Lung microvascular endothelial cell (primary cell): ENCODE data around the gene KMT2D. TPM values are rescaled to one million over a fixed set of nuclear protein-coding genes. Genes with fewer than 3 reads are reported as not detected.

Experiments used
- DNase-seq, 2 donors: peaks; one replicate each; pipeline versions ENCODE4 v3.0.0 to v3.0.0-alpha.2; 2010; ENCODE audit warnings: low read depth in 2 of 2
- total RNA-seq: library from RNA; depleted of rRNA; stranded (reverse); fragments of >200 nt; gene quantifications from 2 replicates; pipeline ENCODE4 v1.2.1, GENCODE V29; 2014

Gene KMT2D
- total RNA-seq, 1 donor from 2014 or later = 30.2 TPM

DNA sequence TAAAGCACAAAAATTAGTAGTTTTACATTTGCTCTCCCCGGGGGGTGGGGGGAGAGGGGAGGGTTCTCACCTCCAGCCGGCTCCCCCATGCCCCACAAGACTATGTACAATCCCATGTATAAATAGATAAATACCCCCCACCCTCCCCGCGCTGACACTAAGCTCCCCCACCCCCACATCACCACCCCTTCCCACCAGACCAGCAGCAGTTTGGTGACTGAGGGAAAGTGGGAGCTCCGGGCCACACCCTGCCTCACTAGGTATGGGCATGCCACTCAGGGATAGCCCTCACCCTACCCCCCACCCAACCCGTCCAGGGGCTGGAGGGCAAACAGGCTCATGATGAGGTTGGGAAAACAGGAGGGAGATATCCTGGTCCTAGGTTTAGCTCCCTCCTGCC is 40.2 kb downstream of the KMT2D start:
- DNase-seq = no peak

DNA sequence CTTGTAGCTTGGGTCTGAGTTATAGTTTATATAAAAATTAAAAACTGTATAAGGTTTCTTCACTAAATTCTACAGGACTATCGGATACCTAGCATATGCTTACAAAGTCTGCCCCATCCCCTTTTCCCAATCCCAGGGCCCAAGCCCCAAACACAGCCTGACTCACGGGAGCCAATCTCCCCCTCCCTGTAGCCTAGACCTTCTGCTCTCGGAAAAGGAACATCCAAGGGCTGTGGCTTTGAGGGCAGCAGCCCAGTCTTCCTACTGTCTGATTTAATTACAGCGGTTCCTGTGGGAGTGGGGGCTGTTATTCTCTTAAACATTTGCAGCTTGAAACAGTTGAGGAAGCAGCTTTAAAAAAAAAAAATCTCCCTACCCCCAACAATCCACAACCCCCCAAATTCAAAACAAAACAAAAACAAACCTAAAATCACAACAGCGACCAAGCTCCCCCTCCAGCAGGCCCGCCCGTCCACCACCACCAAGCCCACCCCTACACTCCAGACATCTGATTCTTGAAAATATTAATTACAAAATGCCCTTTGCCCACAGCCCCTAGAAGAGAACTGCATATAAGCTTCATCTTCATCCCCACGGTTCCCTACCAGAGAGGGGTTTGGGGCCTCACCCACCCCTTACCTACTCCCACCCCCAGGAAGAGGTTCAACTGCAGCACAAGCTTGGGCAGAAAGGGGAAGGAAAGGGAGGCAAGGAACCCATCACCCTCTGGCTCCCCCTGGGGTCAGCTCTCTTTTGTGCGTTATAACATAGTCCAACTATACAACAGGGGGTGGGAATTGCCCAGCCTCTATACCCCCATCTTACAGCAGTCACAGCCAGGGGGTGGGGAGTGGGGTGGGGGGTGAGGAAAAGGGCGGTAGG is 40.9 kb downstream of the KMT2D start:
- DNase-seq = peak; percentile 46 to 48

DNA sequence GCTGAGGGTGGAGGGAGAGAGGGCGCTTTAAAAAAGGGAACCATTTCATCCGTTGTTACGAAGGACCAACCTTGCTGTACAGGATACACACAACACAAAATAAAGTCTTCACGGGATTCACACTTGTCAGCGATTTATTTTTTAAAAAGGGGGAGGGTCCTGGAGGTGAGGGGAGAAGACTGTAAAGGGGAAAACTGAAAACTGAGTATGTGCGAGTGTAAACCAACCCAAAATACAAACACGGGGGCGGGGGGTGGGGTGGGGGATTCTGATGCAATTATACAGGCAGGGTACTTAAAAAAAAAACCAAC is 41.5 kb downstream of the KMT2D start:
- no peak for DNase-seq

DNA sequence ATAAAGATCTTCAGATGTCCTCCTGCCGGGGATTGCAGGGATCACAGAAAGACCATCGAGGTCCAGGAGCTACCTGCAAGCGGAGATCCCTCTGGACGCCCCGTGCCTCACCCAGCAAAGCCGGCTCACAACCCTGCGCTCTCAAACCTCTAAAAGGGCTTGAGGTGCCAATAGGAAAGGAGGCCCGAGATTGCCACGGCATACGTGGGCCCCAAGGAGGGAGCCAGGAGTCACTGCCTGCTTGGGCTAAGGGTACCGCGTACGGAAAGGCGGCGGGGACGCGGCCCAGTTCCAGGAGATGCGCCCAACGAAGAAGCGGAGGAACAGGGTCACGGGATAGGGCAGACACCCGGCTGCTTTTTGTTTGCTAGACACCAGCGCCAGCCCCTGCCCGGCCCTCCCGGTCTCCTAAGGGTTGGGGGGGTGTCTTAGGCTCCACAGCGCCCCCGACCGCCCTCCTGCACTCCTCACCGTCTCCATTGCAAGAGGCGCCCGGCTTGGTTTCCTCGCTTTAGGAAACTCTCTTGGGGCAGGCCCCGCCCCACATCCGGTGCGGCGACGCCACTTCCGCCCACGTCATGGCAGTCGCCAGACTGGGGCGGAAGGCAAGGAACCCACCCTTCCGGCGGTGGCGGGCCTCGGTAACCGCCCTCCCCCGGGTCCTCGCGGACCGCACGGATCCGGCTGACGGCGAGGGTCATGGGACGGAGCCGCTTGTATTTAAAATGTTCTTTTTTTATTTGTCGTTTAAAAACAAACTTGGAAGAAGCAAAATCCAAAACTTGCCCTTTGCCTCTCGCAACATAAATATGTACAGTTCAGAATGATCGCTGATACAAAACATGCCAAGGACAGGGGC is 42.1 kb downstream of the KMT2D start, which contains the start of gene PRKAG1:
TSS of gene PRKAG1 (minus strand) at position 516 of the 859 bp plus-strand sequence. CDS start at position 480, 36 bp downstream.
- peak; percentile 98 to 99 for DNase-seq

DNA sequence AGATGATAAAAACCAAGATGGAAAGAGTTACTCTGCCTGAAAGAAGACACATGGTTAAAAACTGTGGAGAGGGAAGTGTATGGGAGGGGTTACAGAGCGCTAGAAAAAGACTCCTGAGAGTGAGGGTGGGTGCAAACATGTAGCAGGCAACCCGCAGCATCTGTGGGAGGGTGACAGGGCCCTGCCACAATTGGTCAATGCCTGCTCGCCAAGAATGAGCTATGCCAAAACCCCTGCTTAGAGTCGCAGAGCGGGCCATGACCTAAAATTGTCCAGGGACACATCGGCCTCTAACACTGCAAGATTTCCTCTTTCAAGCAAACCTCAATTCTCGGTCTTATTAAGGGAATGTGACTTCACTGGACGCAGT is 42.7 kb downstream of the KMT2D start:
- DNase-seq = no peak

DNA sequence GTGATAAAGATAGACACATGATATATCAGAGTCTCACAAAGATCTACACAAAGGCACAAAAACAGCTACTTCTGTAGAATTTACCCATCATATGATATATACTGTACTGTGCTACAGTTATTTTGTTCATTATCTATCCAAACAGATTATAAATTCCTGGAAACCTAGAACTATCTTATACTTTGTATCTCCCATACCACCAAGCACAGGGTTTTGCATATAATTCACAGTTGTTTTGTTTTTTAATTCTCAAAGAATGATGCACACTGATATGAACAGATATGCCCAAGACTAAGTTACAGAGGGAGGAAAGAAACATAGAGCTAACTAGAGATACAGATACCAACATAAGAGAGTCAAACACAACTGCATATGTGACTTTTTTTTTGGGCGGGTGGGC is 45.4 kb downstream of the KMT2D start:
- no peak for DNase-seq

DNA sequence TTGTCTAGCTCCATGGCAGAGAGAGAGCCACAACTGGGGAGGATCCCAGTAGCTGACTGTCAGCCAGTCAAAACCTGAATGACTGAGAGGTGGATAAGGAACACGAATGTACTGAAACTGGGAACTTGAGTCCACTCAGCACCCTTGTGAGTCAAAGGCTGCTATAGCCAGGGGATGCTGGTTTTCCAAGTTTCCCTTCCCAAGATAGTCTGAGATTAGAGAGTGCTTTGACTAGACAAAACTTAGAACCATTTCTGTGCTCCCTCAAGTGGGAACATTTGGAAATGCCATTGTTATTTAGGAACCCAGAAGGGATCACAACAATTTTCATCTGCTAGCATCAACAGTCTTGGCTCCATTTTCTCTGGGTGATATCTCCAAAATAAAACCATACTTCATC is 46.0 kb downstream of the KMT2D start:
- peak in 1 of 2 donors; percentile 33 for DNase-seq

DNA sequence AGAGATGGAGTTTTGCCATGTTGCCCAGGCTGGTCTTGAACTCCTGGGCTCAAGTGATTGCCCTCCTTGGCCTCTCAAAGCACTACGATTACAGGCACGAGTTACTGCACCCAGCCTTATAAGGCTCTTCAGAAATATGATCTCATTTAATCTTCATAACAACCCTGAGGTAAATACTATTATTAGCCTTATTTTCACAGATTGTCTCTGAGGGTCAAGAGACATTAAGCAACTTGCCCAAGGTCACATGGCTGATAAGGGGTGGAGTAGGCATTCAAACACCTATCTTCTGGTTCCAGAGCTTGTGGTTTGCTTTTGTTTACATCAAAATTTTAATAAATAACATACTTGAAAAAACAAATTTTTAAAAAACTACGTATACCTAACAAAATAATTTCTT is 47.2 kb downstream of the KMT2D start:
- DNase-seq = no peak

DNA sequence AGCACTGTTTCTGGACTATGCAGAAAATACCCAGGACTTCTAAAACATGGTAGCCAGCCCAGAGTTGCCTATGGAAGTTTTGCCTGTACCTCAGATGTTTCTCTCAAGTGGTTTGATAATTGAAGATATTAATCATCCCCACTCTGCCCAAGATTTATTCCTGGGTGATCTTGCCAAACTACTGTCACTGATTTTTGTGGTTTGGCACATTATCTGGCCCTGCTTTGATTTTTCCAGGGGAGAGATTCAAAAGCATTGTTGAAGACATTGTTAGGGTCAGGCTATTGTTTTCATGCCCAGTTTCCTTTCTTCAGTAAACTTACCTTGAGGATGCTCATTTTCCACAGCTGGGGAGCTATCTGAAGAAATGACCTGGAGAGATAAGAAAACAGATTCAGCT is 47.9 kb downstream of the KMT2D start:
- no peak for DNase-seq

Other genes with a start within 250 kb of the KMT2D start
- 6.2 and 7.0 TPM in 2 replicates for gene CACNB3, start 242.3 kb downstream of the KMT2D start, total RNA-seq
- gene DDX23, start 208.6 kb downstream of the KMT2D start, total RNA-seq = 50.8 and 72.4 TPM in 2 replicates
- gene RND1, start 194.9 kb downstream of the KMT2D start, total RNA-seq = 1.4 and 3.5 TPM in 2 replicates
- gene FKBP11, start 135.3 kb downstream of the KMT2D start, total RNA-seq = 9.6 and 9.7 TPM in 2 replicates
- gene ARF3, start 103.3 kb downstream of the KMT2D start, total RNA-seq = 36.3 and 39.7 TPM in 2 replicates
- under 0.01 and 0.22 TPM in 2 replicates for gene WNT10B, start 89.1 kb downstream of the KMT2D start, total RNA-seq
- gene WNT1, start 82.5 kb downstream of the KMT2D start, total RNA-seq = not detected in 2 replicates
- gene DDN, start 61.4 kb downstream of the KMT2D start, total RNA-seq = under 0.01 TPM in 1 of 2 replicates, not detected in the other
- gene PRKAG1, start 42.0 kb downstream of the KMT2D start, total RNA-seq = 32.1 and 38.1 TPM in 2 replicates
- gene RHEBL1, start 9.2 kb upstream of the KMT2D start, total RNA-seq = 1.2 and 1.5 TPM in 2 replicates
- 0.20 and 0.65 TPM in 2 replicates for gene DHH, start 34.0 kb upstream of the KMT2D start, total RNA-seq
- 68.9 and 76.4 TPM in 2 replicates for gene LMBR1L, start 50.1 kb upstream of the KMT2D start, total RNA-seq
- 613 and 894 TPM in 2 replicates for gene TUBA1B, start 70.6 kb upstream of the KMT2D start, total RNA-seq
- 674 and 686 TPM in 2 replicates for gene TUBA1A, start 128.3 kb upstream of the KMT2D start, total RNA-seq
- 87.5 and 122 TPM in 2 replicates for gene TUBA1C, start 204.3 kb upstream of the KMT2D start, total RNA-seq
- not detected in 2 replicates for gene PRPH, start 234.4 kb upstream of the KMT2D start, total RNA-seq